CD4-positive, alpha-beta T cell treated with Interleukin-10 for 1 hour (primary cell): ENCODE results near the gene SMIM44.
A peak's percentile ranks its signal among the peaks of the same experiment; 100 is the strongest.

ENCODE experiments used
- DNase-seq: peaks from one replicate; pipeline ENCODE4 v3.0.0-alpha.2; 2020

The SMIM44 gene

GRCh38 chr19:3475449-3475848 lies 7.8 kb downstream of the SMIM44 start:
- no peak for DNase-seq

- no peak for DNase-seq
Measured at GRCh38 chr19:3474614-3475013, 8.6 kb downstream of the SMIM44 start.

GRCh38 chr19:3474010-3474409 lies 9.2 kb downstream of the SMIM44 start:
- no peak for DNase-seq

- DNase-seq: peak; percentile 38
Measured at GRCh38 chr19:3471954-3472655, 11.1 kb downstream of the SMIM44 start.

- DNase-seq: no peak
Measured at GRCh38 chr19:3470500-3471128, 12.6 kb downstream of the SMIM44 start.

- DNase-seq: no peak
Measured at GRCh38 chr19:3469638-3470499, 13.4 kb downstream of the SMIM44 start.

- no peak for DNase-seq
Measured at GRCh38 chr19:3468211-3468610, 15.0 kb downstream of the SMIM44 start.

- no peak for DNase-seq
Measured at GRCh38 chr19:3467437-3468198, 15.6 kb downstream of the SMIM44 start.

- no peak for DNase-seq
Measured at GRCh38 chr19:3466635-3467034, 16.6 kb downstream of the SMIM44 start.

- DNase-seq: no peak
Measured at GRCh38 chr19:3465552-3465951, 17.7 kb downstream of the SMIM44 start.

GRCh38 chr19:3464587-3465235 lies 18.5 kb downstream of the SMIM44 start:
- no peak for DNase-seq

GRCh38 chr19:3463714-3464586 lies 19.3 kb downstream of the SMIM44 start:
- DNase-seq: no peak

GRCh38 chr19:3462991-3463713 lies 20.1 kb downstream of the SMIM44 start:
- DNase-seq: no peak

GRCh38 chr19:3459965-3460582 lies 23.2 kb downstream of the SMIM44 start:
- no peak for DNase-seq

- peak; percentile 5 for DNase-seq
Measured at GRCh38 chr19:3459089-3459881, 24.0 kb downstream of the SMIM44 start.

- no peak for DNase-seq
Measured at GRCh38 chr19:3458229-3459088, 24.8 kb downstream of the SMIM44 start.

- no peak for DNase-seq
Measured at GRCh38 chr19:3457528-3458228, 25.6 kb downstream of the SMIM44 start.
